GM12878 (cell line): Measurements from ENCODE around the gene PPP2R5A. TPM values are rescaled to one million over a fixed set of nuclear protein-coding genes. Genes with fewer than 3 reads are reported as not detected.

Source experiments
- BMI1 ChIP-seq: fragments of 450-650 bp; IDR thresholded peaks from 2 replicates; pipeline ENCODE4 v1.6.1; 2016; ENCODE audit warnings: mild to moderate bottlenecking, moderate library complexity, borderline replicate concordance
- CBFB ChIP-seq: IDR thresholded peaks from 2 replicates; pipeline ENCODE4 v1.6.1; 2016; ENCODE audit warnings: antibody characterized with exemption, low read depth
- CREM ChIP-seq: IDR thresholded peaks from 2 replicates; pipeline ENCODE4 v1.6.1; 2014; ENCODE audit warnings: antibody characterized with exemption, low read depth
- EP300 ChIP-seq, 2 experiments: fragments of 150-350 bp in 1 of 2; IDR thresholded peaks; 2 replicates each; pipeline ENCODE4 v1.6.1; 2011 to 2012; ENCODE audit warnings: low read depth in 2 of 2, low read length in 2 of 2, borderline replicate concordance in 1 of 2, improper control_type of control experiment in 1 of 2, inconsistent platforms in 1 of 2; ENCODE audit not compliant: control insufficient read depth in 1 of 2
- EZH2 ChIP-seq: IDR thresholded peaks from 2 replicates; pipeline ENCODE4 v1.6.1; 2012; ENCODE audit warnings: low read depth, mild to moderate bottlenecking, control low read depth, inconsistent platforms, low read length, borderline replicate concordance; ENCODE audit not compliant: control insufficient read depth
- GABPA ChIP-seq: IDR thresholded peaks from 2 replicates; pipeline ENCODE4 v1.6.1; 2014; ENCODE audit warnings: antibody characterized with exemption, low read depth, mild to moderate bottlenecking, inconsistent platforms
- IKZF2 ChIP-seq, 2 experiments: fragments of 450-650 bp; IDR thresholded peaks; 2 replicates each; pipeline ENCODE4 v1.6.1; 2017; ENCODE audit warnings: mild to moderate bottlenecking in 2 of 2, moderate library complexity in 2 of 2
- JUND ChIP-seq: IDR thresholded peaks from 2 replicates; pipeline ENCODE4 v1.6.1; 2012; ENCODE audit warnings: low read depth, mild to moderate bottlenecking, low read length, improper control_type of control experiment, moderate library complexity
- MEF2A ChIP-seq: IDR thresholded peaks from 2 replicates; pipeline ENCODE4 v1.6.1; 2011; ENCODE audit warnings: low read depth, mild to moderate bottlenecking, low read length, moderate library complexity; ENCODE audit not compliant: insufficient read depth
- MYC ChIP-seq: IDR thresholded peaks from 2 replicates; pipeline ENCODE4 v1.6.1; 2011; ENCODE audit warnings: mild to moderate bottlenecking, low read length, moderate library complexity, inconsistent platforms; ENCODE audit not compliant: insufficient read depth, insufficient replicate concordance, insufficient read length, severe bottlenecking
- SIN3A ChIP-seq: IDR thresholded peaks from 2 replicates; pipeline ENCODE4 v1.6.1; 2012; ENCODE audit warnings: low read depth, low read length, improper control_type of control experiment
- SREBF2 ChIP-seq: IDR thresholded peaks from 2 replicates; pipeline ENCODE4 v1.6.1; 2012; ENCODE audit warnings: mild to moderate bottlenecking, low read length
- TARDBP ChIP-seq: IDR thresholded peaks from 2 replicates; pipeline ENCODE4 v1.6.1; 2016; ENCODE audit warnings: borderline replicate concordance
- TCF12 ChIP-seq: IDR thresholded peaks from 2 replicates; pipeline ENCODE4 v1.6.1; 2011; ENCODE audit warnings: low read depth, mild to moderate bottlenecking, low read length
- ZBTB11 ChIP-seq: fragments of 450-650 bp; formaldehyde crosslinking; IDR thresholded peaks from 2 replicates; pipeline ENCODE4 v1.5.0; 2022; ENCODE audit warnings: mild to moderate bottlenecking, missing genetic modification characterization
- ZBTB4 ChIP-seq: fragments of 450-650 bp; formaldehyde crosslinking; IDR thresholded peaks from 2 replicates; pipeline ENCODE4 v1.4.0; 2022; ENCODE audit warnings: mild to moderate bottlenecking, moderate library complexity
- ZNF592 ChIP-seq: fragments of 450-650 bp; IDR thresholded peaks from 2 replicates; pipeline ENCODE4 v1.6.1; 2017; ENCODE audit warnings: mild to moderate bottlenecking, moderate library complexity
- polyA plus RNA-seq, 11 experiments: library from polyadenylated mRNA; depleted of rRNA in 4 of 11; unstranded in 6 of 11; stranded (reverse) in 5 of 11; fragments of >200 nt; fragmentation: Nextera tagmentation in 4 of 11; fragmentation: Illumina TruSeq in 1 of 11; extraction: Ambion mirVana in 4 of 11; extraction: Trizol in 1 of 11; gene quantifications; 1 replicate in 1 of 11; 2 replicates in 10 of 11; pipeline versions ENCODE4 v1.2.1 to v1.2.3, GENCODE V29; 2011 to 2016; ENCODE audit warnings: inconsistent platforms in 2 of 11, missing spikeins in 2 of 11, low read depth in 1 of 11
- total RNA-seq, 4 experiments: library from RNA; depleted of rRNA in 3 of 4; stranded (reverse); fragments of >200 nt in 3 of 4; fragmentation: Illumina TruSeq in 1 of 4; extraction: Trizol in 1 of 4; gene quantifications; 2 replicates each; pipeline versions ENCODE4 v1.2.1 to v1.2.3, GENCODE V29; 2013 to 2021

The PPP2R5A gene
- total and polyA plus RNA-seq, 10 of the 15 experiments (the other 5 are each of a cell fraction or from before 2014, with no cell fraction given): 15.4 to 40.6 (median 32.5) TPM

- peak; percentile 20 to 43; a peak in 3 of 4 replicates for TF ChIP-seq IKZF2 (IDR thresholded peaks at IDR 0.05)
- TF ChIP-seq ZBTB4 (CRISPR knock-in tag): no peak
- TF ChIP-seq CREM: peak; percentile 76
- TF ChIP-seq ZNF592: no peak
- 0 out of 2 replicates have a peak, but pooled peaks have one; percentile 14 for TF ChIP-seq TARDBP
- TF ChIP-seq SIN3A: peak; percentile 61
- TF ChIP-seq CBFB: peak; percentile 48; the same call in 1 of the 2 replicates
- TF ChIP-seq GABPA: no peak
- no peak for TF ChIP-seq SREBF2
- TF ChIP-seq MEF2A: 0 out of 2 replicates have a peak, but pooled peaks have one; percentile 3
- TF ChIP-seq TCF12: peak; percentile 83
- TF ChIP-seq ZBTB11 (CRISPR knock-in tag): no peak
- no peak for TF ChIP-seq EZH2
- no peak for TF ChIP-seq BMI1
- TF ChIP-seq MYC: no peak
- no peak for TF ChIP-seq EP300 (IDR thresholded peaks at IDR 0.05; ENCODE audit: borderline replicate concordance in 1 of 2, control insufficient read depth in 1 of 2, low read depth in 2 of 2, low read length in 2 of 2)
- TF ChIP-seq JUND: no peak
These were observed at the start of gene PPP2R5A (continued) for GRCh38 chr1:212284744-212285684.
